Prostate gland (tissue), 2 donors: ENCODE data around the gene CCDC183.

Experiments used
- POLR2A ChIP-seq: fragments of 450-650 bp; IDR thresholded peaks from one replicate; pipeline ENCODE4 v1.6.1; 2016; ENCODE audit warnings: antibody characterized with exemption, mild to moderate bottlenecking
- POLR2AphosphoS5 ChIP-seq: sonication (generic); formaldehyde crosslinking; IDR thresholded peaks from one replicate; pipeline ENCODE4 v1.6.1; 2017; ENCODE audit warnings: antibody characterized with exemption
- TF ChIP-seq, protein P1 (sequence below), 4 experiments: fragments of 200-600 bp in 2 of 4; fragments of 450-650 bp in 2 of 4; sonication (generic) in 2 of 4; IDR thresholded peaks; 1 replicate in 3 of 4; 2 replicates in 1 of 4; pipeline ENCODE4 v1.5.1; 2016 to 2019; ENCODE audit warnings: antibody characterized with exemption in 4 of 4, mild to moderate bottlenecking in 2 of 4, moderate library complexity in 2 of 4

DNA sequence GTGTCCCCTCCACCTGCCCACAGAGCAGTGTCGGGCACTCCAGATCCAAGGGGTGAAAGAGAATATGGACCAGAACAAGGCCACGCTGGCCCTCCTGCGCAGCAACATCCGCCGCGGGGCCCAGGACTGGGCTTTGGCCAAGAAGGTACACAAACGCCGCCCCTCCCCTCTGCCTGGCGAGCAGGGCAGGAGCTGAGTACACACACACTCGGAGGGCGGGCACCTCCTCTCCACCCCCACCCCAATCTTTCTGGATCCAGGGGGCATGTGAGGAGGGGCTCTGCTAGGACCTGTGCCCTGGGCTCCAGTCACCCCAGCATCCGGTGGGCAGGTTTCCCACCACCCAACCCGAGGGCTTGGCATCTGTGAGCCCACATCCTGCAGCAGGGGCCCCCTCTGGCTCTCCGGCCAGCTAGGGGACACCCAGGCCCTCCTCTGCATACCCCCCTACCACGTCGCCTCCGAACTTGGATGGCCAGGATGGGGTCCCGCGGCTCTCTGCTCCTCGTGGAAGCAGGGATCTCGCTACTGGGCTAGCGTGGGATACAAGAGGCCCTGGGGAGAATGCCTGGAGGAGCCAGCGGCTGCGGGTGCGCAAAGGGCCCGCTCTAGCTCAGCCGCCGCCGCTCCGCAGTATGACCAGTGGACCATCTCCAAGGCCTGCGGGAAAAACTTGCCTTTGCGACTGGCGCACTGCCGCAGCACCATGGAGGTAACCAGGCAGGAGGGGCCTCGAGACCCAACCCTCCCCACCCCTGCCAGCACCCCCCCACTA lies 3.1 kb downstream of the CCDC183 start:
- TF ChIP-seq, protein P1, sequence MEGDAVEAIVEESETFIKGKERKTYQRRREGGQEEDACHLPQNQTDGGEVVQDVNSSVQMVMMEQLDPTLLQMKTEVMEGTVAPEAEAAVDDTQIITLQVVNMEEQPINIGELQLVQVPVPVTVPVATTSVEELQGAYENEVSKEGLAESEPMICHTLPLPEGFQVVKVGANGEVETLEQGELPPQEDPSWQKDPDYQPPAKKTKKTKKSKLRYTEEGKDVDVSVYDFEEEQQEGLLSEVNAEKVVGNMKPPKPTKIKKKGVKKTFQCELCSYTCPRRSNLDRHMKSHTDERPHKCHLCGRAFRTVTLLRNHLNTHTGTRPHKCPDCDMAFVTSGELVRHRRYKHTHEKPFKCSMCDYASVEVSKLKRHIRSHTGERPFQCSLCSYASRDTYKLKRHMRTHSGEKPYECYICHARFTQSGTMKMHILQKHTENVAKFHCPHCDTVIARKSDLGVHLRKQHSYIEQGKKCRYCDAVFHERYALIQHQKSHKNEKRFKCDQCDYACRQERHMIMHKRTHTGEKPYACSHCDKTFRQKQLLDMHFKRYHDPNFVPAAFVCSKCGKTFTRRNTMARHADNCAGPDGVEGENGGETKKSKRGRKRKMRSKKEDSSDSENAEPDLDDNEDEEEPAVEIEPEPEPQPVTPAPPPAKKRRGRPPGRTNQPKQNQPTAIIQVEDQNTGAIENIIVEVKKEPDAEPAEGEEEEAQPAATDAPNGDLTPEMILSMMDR (IDR thresholded peaks at IDR 0.05): no peak
- peak; percentile 81 for TF ChIP-seq POLR2AphosphoS5
- no peak for TF ChIP-seq POLR2A
